HT1080 (cell line): ENCODE measurements around the gene ADAMTSL3. TPM values are rescaled to one million over a fixed set of nuclear protein-coding genes. Genes with fewer than 3 reads are reported as not detected.
"Not testable (repeated sequence)": the region's sequence is repeated elsewhere in the genome, so short reads cannot be mapped to it uniquely, and the experiment has no call there.

Experiments used
- DNase-seq: peaks from one replicate; pipeline ENCODE4 v3.0.0-alpha.2; 2015; ENCODE audit warnings: low read depth
- total RNA-seq: library from RNA; depleted of rRNA; stranded (reverse); fragments of >200 nt; shearing (Covaris generic); gene quantifications from 2 replicates; pipeline ENCODE4 v1.2.3, GENCODE V29; 2014

The ADAMTSL3 gene
- total RNA-seq, 1 experiment from 2014 or later: not detected

DNA sequence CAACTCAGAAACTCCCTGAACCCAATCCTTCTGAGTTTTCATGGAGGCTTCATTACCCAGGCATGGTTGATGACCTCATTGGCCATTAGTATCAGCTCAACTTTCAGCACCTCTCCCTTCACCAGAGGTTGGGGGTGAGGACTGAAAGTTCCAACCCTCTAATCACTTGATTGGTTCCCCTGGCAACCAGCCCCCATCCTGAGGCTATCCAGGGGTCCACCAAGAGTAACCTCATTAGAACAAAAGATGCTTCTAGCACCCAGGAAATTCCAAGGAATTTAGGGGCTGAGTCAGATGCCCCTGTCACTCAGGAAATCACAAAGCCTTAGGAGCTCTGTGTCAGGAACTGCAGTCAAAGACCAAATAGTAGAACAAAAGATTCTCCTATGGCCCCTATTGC is 43.8 kb downstream of the ADAMTSL3 start:
- DNase-seq: no peak

DNA sequence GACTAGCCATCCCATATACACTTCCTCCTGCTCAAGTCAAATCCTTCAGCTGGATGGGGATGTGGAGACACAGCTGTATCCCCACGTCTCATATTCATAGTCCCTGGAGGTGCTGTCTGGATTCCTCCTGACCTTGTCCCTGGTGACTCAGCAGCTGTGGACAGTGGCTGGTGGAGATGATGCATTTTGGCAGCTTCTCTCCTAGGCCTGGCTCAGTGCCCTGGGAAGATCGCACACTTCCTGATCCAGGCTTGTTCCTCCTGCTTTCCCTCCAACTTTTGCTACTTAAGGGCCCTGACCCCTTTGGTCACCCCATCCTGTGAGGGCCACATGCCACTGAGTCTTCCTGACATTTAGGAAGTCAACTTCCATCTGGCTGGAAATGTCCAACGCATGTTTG is 44.4 kb downstream of the ADAMTSL3 start:
- peak; percentile 84 for DNase-seq

DNA sequence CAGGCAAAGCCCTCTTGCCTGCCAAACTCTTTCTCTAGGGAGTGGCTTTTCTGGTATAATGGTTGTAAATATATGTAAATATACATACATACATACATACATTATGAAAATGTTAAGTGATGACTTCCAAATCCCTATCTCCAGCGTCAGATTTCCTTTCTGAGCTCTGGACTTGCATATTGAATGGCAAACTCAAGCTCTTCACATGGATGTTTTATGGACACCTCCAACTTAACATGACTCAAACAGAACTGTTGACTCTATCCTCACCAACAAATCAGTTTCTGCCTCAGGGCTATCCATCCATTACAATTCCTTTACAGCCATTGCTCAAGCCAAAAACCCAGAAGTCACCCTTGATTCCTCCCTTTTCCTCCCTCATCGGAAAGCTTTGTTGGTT is 45.1 kb downstream of the ADAMTSL3 start:
- no peak for DNase-seq

DNA sequence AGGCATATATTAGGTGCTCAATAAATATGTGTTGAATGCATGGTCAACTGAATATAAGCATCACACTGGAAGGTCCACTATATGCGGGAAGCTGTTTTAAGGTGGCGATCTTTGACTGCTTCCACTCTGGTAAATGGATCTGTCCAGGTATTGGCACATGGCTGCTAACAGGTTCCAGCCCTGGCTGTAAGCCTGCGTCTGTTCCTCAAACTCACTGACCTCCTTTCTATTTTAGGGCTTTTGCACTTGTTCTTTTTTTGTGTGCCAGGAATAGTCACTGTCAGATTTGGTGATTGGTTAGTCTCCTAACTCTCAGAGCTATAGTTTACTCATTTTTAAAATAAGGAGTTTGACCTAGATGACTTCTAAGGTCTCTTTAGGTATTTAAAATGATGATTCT is 46.2 kb downstream of the ADAMTSL3 start:
- no peak for DNase-seq

DNA sequence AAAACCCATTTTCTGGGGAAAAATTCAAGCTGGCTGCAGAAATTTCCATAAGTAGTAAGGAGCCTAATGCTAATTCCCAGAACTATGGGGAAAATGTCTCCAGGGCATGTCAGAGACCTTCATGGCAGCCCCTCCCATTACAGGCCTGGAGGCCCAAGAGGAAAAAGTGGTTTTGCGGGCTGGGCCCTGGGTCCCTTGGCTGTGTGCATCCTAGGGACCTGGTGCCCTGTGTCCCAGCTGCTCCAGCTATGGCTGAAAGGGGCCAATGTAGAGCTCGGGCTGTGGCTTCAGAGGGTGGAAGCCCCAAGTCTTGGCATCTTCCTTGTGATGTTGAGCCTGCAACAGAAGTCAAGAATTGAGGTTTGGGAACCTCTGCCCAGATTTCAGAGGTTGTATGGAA is 48.4 kb downstream of the ADAMTSL3 start:
- DNase-seq: not testable (repeated sequence)

DNA sequence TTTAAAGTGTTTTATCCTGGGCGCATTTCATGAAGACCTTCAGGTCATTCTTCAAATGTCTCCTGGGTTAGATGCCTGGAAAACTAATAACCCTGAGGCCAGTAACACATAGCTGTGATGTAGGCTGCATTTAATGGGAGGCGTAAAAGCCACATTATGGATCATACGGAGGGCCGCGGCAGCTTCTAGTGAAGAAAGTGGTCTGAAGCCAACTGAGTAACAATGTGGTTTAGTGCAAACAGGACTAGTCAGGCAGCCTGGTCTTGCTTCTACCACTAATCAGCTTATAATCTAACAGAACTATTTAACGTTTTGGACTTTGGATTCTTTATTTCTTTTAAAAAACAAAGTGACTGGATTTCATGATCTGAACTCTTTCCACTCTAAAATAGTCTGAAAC is 54.4 kb downstream of the ADAMTSL3 start:
- no peak for DNase-seq

DNA sequence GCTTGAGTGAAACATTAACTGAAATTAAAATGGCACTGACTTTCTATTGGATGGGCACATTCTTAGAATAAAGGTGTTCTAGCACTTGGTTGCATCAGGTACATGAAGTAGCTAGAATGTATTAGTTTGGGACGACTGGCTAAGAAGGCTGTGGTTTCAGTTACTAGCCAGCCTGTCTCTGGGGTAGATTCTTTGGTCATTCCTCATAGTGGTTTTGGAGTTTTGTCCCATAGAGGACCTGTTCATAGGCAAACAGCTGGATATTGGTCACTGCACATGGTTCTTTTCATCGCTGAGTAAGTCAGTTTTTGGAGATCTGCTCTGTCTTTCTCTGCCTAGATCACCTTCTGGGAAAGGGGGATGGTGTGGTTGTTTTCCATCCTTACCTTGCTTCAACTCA is 55.3 kb downstream of the ADAMTSL3 start:
- peak; percentile 65 for DNase-seq

DNA sequence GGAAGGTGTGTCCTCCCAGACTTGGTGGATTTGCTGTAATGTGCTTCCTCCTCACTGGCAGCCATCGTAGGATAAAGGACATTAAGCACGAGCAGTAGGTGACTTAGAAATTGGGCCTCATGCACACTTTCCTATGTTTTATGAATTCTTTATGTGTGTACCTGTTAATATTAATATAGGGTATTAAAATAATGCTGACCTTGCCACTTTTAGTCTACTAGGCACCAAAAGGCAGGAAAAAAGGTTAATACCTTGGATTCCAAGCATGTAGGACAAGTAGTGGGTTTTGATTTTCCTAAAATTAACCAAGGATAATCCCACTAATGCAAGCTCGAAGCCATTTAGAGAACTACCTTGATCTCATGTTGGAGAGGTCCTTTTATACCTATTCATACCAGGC is 55.9 kb downstream of the ADAMTSL3 start:
- DNase-seq: no peak

DNA sequence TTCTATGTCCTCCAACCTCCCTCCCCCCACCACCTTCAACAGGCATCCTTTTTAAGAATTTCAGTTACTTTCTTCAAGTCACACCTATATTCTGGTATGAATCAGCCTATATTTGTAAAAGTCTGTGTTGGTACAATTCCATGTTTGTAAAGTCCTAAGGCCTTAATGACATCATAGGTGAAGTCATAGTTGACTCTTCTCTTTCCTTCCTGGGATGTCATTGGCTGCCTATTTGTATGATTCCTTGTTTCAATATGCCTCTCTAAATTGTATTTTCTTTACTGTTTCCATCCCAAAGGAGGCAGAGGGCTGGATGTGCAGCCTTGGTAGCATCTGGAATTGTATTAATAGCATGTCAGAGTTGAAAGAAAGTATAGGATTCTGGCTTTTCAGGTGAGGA is 56.5 kb downstream of the ADAMTSL3 start:
- no peak for DNase-seq

DNA sequence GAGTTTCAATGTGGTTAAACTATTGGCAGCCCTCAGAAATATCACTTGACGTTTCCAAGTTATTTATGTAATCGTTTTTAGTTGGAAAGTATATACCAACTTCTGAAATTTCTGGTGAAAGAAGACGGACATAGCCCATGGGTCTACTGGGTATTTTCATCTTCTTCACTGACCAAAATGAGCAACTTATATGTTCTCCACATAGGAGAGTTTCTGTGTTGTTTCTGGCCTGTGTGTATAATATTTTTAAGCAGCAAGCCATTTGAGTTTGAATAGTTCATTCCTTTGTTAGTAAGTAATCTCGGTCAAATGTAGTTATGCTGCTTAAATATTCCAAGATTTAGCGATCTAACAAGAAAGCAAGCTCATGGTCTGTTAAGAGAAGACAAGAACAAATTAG is 57.3 kb downstream of the ADAMTSL3 start:
- DNase-seq: no peak

DNA sequence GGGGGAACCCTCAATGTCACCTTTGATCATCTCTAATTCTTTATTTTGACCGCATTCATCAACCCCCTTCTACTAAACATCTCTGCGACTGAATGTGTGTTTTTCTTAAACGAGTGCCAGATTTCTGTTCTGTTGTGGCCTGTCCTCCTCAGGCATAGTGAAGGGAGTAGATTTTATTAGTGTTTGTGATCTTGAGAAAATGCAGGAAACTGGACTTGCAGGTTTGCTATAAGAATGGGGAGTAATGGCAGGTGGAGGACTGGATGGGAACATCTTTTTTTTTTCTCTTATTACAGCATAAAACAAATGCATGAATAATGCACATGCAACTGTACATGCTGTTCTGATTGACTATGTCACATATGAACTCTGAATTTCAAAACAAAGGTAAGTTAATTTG is 59.3 kb downstream of the ADAMTSL3 start:
- no peak for DNase-seq

DNA sequence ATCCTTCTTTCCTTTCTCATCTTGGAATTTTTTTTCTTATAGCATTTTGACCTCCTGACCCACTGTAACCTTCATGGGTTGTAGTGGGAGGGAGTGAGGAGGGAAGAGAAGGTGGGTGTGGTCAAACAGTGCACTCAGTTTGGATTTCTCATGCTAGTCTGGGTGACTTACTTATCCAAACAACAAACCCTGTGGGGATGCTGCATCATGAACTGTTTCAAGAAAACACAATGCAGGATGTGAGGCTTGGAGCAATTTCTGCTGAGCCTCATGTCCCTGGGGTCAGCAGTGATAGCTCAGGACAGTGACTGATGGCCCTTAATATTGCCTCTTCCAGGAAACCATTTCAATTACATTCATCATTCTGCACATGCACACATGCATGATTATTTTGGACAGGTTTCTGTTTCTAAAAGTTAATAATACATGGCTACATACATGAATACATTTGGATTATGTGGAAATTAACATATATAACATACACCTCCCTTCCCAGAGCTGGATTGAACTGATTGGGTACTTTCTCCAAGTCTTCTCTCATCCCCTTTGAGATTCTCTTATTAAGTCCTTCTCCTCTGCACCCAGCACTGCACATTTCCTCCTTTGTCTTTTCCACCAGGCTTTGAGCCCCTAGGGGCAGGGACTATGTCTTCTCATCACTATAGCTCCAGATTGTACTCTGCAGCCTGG is 61.2 kb downstream of the ADAMTSL3 start:
- DNase-seq: no peak

DNA sequence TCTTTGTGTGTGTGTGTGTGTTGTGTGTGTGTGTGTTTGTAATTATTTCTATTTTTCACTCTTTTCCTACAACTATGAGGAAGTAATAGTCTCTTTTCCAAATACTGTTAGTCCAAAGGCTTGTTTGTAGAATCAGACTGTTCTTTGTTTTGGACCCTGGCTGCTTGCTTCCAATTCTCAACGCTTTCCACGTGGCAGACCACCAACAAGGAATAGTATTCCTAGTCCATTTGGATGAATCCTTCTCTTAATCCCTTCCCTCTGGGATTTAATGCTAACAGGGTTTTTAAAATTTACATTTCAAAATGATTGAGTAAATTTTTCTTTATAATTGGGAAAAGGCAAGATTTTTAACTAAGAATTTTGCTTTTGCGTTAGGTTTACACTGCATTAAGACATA is 62.7 kb downstream of the ADAMTSL3 start:
- no peak for DNase-seq

DNA sequence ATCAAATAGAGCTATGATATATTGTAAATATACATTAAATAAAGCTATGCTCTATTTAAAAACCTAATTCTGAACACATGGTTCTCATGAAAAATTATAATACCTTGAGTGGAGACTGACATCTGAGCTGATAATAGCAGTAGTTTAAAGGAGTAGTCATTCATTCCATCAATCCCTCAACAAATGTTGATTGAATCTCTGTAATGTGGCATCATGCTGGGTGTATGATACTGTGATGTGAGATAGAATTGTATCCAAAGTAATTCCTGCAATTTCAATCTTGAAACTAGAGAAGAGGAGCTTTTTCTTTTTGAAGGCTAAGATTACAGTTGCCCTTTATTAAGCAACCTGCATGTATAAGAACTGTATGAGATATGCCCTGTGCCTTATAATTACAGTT is 63.1 kb downstream of the ADAMTSL3 start:
- no peak for DNase-seq

DNA sequence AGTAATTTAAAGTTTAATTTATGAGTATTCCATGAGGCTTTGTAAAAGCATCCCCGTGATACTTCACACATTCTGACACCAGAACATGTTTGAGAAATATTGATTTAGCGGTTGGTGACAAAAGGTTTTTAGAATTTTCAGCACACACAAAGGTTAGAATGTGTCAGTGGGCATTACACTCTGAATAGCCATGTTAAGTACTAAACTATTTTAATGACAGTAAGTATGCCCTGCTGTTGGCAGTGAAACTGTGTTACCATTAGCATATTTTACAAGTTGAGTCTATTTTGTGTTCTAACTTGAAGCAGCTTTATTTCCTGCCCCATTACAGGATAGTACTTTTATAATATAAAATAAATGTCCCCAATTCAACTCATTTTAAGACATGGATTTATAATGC is 66.5 kb downstream of the ADAMTSL3 start:
- DNase-seq: no peak

DNA sequence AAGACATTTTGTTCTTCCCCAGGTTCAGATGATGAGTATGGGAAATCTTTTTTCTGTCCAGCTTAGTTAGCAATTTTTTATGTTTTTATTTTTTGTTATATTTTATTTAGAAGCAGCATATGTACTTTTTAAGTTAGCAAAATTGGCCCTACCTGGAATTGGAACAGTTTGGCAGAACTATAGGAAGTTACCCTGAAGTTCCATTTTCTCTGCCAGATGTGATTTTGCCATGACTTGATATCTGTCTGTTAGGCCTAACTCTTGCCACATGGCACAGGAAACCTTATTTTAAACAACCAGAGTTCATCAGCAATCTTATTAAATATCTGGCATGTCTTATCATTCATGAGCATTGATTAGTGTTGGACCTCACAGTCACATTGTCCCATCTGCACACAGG is 67.1 kb downstream of the ADAMTSL3 start:
- no peak for DNase-seq

DNA sequence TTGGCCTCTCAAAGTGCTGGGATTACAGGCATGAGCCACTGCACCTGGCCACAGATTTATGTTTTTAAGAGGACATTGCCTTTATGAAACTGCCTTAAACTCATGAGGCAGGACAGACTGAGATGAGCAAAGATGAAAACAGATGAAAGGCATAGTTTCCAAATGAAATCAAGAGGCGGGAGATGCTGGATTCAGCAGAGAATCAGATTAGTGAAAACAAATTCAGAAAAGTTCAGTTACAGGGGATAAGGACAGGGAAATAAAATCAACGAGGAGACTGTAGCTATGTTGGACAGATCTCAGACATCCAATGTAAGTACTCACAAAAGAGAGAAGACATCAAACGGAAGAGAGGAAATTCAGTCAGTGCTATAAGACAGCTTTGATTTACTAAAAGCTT is 68.1 kb downstream of the ADAMTSL3 start:
- DNase-seq: no peak

DNA sequence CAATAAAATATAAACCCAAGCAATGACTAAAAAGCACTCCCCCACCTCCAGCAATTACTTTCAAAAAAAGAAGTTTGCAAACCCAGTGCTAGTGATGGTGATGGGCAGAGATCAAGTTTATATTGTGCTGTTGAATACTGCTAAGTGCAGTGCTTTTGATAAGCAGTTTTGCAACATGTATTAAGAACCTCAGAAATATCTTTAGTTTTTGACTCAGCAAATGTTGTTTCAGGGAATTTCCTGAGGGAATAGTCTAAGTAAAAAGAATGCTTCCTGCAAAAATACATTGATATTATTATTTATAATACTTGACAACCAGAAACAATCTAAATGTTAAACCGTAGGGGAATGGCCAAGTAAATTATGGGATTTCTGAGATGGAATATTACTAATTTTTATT is 69.3 kb downstream of the ADAMTSL3 start:
- DNase-seq: no peak

DNA sequence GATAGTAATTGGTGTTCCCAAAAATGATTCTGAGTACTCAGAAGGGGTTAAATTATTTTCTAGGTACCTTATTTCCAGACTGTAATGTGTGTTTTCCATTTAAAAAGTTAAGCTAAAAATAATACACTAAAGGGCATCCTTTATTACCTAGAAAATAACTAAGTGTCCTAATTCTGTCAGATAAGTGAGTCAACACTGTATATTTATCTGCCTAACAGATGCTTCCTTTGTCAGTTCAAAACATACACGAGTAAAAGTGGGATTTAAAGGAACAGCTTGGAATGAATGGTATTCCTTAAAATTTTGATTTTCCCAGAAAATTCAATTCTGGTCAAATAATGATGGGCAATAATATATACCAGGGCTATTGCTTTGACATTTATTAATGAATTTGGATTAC is 78.3 kb downstream of the ADAMTSL3 start:
- no peak for DNase-seq

DNA sequence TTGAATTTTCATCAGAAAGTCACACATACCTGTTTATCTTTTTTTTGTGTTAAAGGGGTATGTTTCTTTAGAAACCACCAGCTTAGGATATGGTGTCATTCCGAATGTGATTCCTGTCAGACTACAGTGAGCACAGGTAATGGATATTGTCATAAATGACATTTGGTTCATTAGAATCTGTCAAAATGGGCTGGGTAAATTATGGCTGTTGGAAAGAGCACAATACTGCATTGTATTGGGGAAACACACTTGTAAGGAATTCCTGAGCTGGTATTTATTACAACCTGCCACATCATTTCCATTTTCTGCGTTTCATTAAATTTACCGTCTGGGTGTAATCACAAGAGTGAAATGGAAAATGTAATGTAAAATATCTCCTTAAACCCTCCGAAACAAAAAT is 78.8 kb downstream of the ADAMTSL3 start:
- no peak for DNase-seq

DNA sequence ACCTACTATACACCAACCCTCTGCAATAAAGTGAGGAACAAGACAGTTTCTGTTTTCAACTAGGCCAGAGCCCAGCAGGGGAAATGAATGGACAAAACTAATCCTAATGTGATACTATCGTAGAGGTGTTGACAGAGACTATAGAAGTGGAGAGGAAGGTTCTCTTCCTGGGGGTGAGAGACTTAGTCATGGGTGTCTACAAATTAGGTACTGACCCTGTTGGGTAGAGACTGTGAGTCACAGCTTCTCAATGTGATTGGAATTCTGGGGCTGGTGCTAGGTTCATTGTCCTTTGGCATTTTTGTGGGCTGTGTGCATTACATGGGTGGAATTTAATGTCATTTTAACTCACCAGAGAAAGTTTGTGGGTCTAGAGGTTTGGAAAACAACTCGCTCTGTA is 79.3 kb downstream of the ADAMTSL3 start:
- peak; percentile 76 for DNase-seq

DNA sequence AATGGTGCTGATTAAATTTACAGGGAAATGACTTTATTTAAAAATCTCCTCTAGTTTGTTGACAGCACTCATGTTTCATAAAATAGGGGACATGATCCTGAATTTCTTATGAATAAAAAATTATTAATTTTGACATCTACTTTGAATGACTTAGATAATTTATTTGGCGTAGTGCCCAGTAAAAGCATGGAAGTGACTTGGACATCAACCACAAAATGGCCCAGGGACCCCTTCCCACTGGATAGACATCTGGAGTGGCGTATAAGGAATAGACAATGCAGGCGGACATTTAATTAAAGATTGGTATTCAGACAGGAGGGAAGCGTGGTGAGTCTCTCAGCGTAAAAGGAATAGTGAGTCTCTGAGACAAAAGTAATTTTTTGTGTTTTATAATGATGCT is 79.8 kb downstream of the ADAMTSL3 start:
- DNase-seq: no peak

DNA sequence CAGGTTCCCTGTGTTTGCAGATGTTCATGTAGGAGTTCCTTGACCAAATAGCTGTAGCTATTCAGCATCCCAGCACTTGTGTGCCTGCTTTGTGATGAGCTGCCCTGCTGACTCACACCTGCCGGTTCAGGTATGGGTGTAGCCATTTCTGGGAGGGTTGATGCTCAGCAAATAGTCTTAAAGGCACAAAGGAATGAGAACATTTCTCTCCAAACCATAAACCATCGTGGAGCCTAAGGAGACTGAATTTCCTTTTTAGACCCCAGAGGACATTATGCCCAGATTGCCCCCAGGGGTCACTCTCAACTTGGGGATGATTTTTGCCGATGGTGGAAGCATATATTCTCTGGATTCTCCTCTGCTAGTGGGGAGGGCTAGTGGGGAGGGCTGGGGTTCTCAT is 80.6 kb downstream of the ADAMTSL3 start:
- DNase-seq: no peak

DNA sequence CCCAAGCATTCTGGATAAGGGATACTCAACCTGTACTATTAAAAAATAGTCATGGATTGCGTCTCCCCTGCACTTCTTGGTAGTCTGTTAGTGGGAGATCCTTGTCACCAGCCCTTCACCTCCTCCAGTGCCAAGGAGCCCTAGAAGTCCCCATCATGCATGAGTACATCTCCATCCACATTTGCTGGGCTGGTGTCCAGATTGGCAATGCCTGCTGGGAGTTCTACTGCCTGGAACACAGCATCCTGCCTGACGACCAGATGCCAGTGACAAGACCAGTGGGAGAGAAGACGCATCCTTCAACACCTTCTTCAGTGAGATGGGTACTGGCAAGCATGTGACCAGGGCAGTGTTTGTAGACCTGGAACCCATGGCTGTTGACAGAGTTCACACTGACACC is 85.7 kb downstream of the ADAMTSL3 start:
- DNase-seq: no peak
